HG02678 (cell line): ENCODE data around the gene KCNH6.

Experiments
- ATAC-seq: cut with Tn5 transposase; IDR thresholded peaks from one replicate; pipeline ENCODE4 v1.9.1; 2021; ENCODE audit warnings: mild to moderate bottlenecking, moderate library complexity; ENCODE audit not compliant: unreplicated experiment

KCNH6 gene

DNA sequence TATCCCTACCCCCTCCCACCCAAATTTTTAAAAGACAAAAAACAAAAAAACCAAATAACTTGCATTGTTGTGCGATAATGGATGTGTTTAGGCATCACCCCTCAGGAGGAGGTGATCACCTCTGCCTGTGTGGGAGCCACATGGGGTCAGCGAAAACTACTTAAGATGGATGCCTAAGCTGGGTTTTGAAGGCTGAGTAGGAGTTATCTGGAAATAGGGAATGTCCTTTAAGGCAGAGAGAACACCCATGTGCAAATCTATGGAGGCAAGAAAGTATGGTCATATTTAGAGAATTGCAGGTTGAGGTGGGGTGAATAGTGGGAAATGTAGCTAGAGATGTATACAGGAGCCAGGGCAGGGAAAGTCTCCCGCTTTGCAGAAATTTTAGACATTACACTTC lies 72.0 kb downstream of the KCNH6 start:
- ATAC-seq, result no peak
